GM12875 (cell line): Measurements from ENCODE around the gene GNB3.

Source experiments
- H3K4me3 ChIP-seq: one replicate; pipeline ENCODE4 v1.5.1; 2011; ENCODE audit warnings: low read depth, low read length, control low read depth
- TF ChIP-seq, protein P1 (sequence below): IDR thresholded peaks from 2 replicates; pipeline ENCODE4 v1.5.1; 2011; ENCODE audit warnings: low read depth, mild to moderate bottlenecking, control low read depth, inconsistent platforms, low read length, moderate library complexity, borderline replicate concordance; ENCODE audit not compliant: insufficient read depth

Gene GNB3

DNA sequence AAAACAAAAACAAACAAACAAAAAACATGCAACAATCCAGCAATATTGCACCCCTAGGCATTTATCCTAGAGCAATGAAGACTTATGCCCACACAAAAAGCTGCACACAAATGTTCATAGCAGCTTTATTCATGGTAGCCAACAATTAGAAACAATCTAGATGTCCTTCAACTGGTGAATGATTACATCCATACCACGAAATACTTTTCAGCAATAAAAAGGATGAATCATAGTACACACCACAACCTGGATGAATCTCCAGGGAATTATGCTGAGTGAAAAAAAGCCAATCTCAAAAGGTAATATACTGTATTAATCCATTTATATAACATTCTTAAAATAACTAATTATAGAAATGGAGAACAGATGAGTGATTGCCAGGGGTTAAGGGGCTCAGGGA is 33.6 kb upstream of the GNB3 start:
- TF ChIP-seq, protein P1, sequence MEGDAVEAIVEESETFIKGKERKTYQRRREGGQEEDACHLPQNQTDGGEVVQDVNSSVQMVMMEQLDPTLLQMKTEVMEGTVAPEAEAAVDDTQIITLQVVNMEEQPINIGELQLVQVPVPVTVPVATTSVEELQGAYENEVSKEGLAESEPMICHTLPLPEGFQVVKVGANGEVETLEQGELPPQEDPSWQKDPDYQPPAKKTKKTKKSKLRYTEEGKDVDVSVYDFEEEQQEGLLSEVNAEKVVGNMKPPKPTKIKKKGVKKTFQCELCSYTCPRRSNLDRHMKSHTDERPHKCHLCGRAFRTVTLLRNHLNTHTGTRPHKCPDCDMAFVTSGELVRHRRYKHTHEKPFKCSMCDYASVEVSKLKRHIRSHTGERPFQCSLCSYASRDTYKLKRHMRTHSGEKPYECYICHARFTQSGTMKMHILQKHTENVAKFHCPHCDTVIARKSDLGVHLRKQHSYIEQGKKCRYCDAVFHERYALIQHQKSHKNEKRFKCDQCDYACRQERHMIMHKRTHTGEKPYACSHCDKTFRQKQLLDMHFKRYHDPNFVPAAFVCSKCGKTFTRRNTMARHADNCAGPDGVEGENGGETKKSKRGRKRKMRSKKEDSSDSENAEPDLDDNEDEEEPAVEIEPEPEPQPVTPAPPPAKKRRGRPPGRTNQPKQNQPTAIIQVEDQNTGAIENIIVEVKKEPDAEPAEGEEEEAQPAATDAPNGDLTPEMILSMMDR, result no peak
- no peak overlapping the region for H3K4me3 ChIP-seq

DNA sequence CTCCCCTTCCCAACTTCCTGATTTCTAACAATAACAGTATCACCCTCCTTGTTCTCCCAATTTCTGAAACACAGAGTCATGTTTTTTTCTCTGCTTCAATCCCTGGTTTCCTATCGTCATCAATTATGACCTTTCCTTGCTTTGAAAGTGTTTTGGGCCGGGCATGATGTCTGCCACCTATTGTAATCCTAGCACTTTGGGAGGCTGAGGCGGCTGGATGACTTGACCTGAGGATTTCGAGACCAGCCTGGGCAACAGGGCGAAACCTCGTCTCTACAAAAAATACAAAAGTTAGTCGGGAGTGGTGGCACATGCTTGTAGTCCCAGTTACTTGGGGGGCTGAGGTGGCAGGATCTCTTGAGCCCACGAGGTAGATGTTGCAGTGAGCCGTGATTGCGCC is 31.7 kb upstream of the GNB3 start:
- TF ChIP-seq, protein P1, result no peak
- H3K4me3 ChIP-seq, result no peak overlapping the region

DNA sequence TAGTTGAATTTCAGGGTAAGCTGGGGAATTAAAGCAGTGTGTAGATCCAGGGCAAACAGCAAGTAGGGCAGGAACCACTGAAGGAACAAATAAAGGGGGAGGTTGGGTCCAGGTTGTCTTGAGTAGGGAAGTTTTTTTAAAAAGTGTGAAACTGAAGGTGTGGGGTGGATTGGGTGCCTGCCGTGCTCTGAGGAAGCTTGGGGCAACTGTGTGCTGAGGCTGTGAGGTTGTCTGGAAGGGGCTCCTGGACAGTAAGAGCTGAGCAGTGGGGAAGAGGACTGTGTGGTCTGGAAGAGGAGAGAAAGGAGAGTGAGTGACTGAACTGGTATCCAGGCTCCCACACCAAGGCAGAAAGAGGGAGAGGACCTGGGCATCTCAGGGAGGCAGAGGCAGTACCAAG is 30.0 kb upstream of the GNB3 start:
- H3K4me3 ChIP-seq, result no peak overlapping the region
- TF ChIP-seq, protein P1, result no peak

DNA sequence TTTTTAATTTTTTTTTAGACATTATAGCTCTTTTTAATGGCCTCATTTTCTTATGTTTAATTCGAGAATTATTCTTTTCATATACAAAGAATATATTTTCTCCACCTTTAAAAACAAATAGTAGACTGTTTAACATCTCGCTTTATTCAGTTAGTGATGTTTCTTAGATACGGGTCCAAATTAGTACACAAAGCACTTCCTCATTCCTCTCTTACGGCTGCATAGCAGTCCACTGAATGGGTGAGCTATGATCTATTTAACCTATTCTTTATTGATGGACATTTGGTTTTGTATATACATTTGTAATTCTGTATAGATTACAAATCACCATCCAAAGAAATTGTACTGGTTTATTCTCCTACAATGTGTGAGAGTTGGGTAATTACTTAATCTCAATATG is 27.4 kb upstream of the GNB3 start:
- no peak overlapping the region for H3K4me3 ChIP-seq
- TF ChIP-seq, protein P1, result no peak

DNA sequence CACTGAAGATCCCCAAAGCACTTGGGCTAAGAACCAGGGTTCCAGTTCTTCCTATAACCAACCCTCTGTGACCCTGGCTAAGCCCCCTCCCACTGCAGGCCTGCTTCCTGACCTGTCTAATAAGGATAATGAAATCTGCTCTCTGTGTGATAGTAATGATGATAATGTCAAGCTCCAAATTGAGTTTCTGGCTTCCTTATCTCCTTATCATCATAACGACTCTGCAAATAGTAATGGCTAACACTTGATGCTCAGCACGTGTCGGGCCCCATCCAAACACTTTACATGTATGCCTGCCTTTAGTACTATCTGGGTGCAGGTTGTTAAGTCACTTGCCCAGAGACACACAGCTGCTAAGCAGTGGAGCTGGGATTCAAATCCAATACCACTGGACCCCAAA is 24.1 kb upstream of the GNB3 start:
- TF ChIP-seq, protein P1, result no peak
- no peak overlapping the region for H3K4me3 ChIP-seq

DNA sequence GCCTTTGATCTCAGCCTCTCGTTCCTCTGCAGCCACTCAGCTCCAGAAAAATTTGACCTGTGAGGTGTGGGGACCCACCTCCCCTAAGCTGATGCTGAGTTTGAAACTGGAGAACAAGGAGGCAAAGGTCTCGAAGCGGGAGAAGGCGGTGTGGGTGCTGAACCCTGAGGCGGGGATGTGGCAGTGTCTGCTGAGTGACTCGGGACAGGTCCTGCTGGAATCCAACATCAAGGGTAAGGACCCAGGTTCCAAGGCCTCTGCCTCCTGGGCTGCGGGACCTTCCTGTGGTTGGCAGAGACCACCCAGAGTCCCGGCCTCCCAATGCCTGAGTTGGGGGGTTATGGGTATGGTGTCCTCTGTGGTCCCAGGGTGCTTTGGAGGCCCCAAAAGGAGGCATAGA is 23.6 kb upstream of the GNB3 start:
- H3K4me3 ChIP-seq, result no peak overlapping the region
- TF ChIP-seq, protein P1, result no peak

DNA sequence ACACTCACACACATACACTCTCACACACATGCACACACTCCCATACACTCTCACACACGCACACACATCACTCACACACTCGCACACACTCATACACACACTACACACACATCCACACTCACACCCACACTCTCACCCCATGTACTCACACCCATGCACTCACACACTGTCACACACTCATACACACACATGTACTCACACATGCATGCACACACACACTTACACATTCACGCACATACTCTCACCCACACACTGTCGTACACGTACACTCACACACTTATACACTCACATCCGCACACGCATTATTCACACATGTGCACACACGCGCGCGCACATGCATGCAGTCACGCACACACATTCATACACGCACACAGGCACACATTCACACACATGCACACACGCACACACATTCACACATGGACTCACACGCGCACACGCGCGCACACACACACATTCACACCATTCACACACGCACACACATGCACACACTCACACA is 23.0 kb upstream of the GNB3 start:
- H3K4me3 ChIP-seq, result no peak overlapping the region
- TF ChIP-seq, protein P1, result no peak
